ENCODE measurements around the gene SRXN1. TPM values are rescaled to one million over a fixed set of nuclear protein-coding genes. Genes with fewer than 3 reads are reported as not detected.

The SRXN1 gene
- total and polyA plus RNA-seq, 12 donors: 11.9 to 42.0 (median 30.9) TPM

- peaks cover 0 to 24% (median 10%) of the 10 kb centered on the region in 9 donors for H3K36me3 ChIP-seq
- TF ChIP-seq CTCF (IDR thresholded peaks at IDR 0.05): peak in 2 of 9 donors; percentile 9 to 20
- H3K4me1 ChIP-seq: peaks cover 6 to 54% (median 22%) of the 10 kb centered on the region in 9 donors
- ATAC-seq (peak in 3 of 8 donors; percentile 3 to 16 (median 7)), DNase-seq (no peak)
- no peaks in the 10 kb centered on the region for H3K9me3 ChIP-seq
- H3K4me3 ChIP-seq: peak overlapping the region; percentile 36 to 87 (median 76)
- 15 to 16% methylated on average over 31 of the region's 31 CpGs for WGBS, 2 donors
- intact Hi-C loops (cut with DNase I): loop anchor here in 7 of 10 donors (1.0 to 10.0 kb wide), 6 partner anchors 73 to 299 kb away; no protein-coding TSS in a partner anchor
- H3K27ac ChIP-seq: peak overlapping the region; percentile 86 to 98 (median 93)
- no peaks in the 10 kb centered on the region for H3K27me3 ChIP-seq
Measured at GRCh38 chr20:653590-654416, 803 bp upstream of the SRXN1 start.

GRCh38 chr20:652615-653109, 338 bp downstream of the SRXN1 start:
- TF ChIP-seq CTCF (IDR thresholded peaks at IDR 0.05): no peak
- H3K36me3 ChIP-seq: peaks cover 0 to 36% (median 21%) of the 10 kb centered on the region in 9 donors
- peaks cover 0 to 5% (median 0%) of the 10 kb centered on the region in 11 donors for H3K9me3 ChIP-seq
- peaks cover 6 to 48% (median 22%) of the 10 kb centered on the region in 9 donors for H3K4me1 ChIP-seq
- peak overlapping the region; percentile 86 to 98 (median 93) for H3K27ac ChIP-seq
- no peaks in the 10 kb centered on the region for H3K27me3 ChIP-seq
- peak in 6 of 8 donors; percentile 3 to 19 (median 5) for ATAC-seq
- peak in 1 of 2 donors; percentile 35 for DNase-seq
- intact Hi-C loops (cut with DNase I): loop anchor here in 6 of 10 donors (2.0 to 10.0 kb wide), 5 partner anchors 74 to 298 kb away; no protein-coding TSS in a partner anchor
- peak overlapping the region; percentile 36 to 87 (median 76) for H3K4me3 ChIP-seq
- WGBS, 2 donors: 2% methylated on average over 24 to 36 of the region's 36 CpGs

- H3K36me3 ChIP-seq: peaks cover 0 to 43% (median 28%) of the 10 kb centered on the region in 9 donors
- 35 to 41% methylated on average over 20 of the region's 20 CpGs for WGBS, 2 donors
- no peaks in the 10 kb centered on the region for H3K27me3 ChIP-seq
- H3K27ac ChIP-seq: peak overlapping the region; percentile 86 to 98 (median 93)
- TF ChIP-seq CTCF (IDR thresholded peaks at IDR 0.05): no peak
- peaks cover 6 to 47% (median 22%) of the 10 kb centered on the region in 9 donors for H3K4me1 ChIP-seq
- ATAC-seq (peak in 6 of 8 donors; percentile 11 to 43 (median 29)), DNase-seq (no peak)
- peak overlapping the region; percentile 36 to 87 (median 76) for H3K4me3 ChIP-seq
- intact Hi-C loops (cut with DNase I): loop anchor here in 6 of 10 donors (2.0 to 10.0 kb wide), 5 partner anchors 75 to 297 kb away; no protein-coding TSS in a partner anchor
- H3K9me3 ChIP-seq: peaks cover 0 to 8% (median 0%) of the 10 kb centered on the region in 11 donors
Measured at GRCh38 chr20:651713-652614, 1.0 kb downstream of the SRXN1 start.

Measured in heart right ventricle (tissue), 16 donors.